HG03354 (cell line): ENCODE measurements around the gene SPNS1.

Experiments
- ATAC-seq: cut with Tn5 transposase; IDR thresholded peaks from one replicate; pipeline ENCODE4 v1.9.1; 2021; ENCODE audit warnings: mild to moderate bottlenecking; ENCODE audit not compliant: unreplicated experiment, poor library complexity, severe bottlenecking

The SPNS1 gene

GRCh38 chr16:29014561-29015069 is 40.0 kb downstream of the SPNS1 start:
- ATAC-seq = no peak

- no peak for ATAC-seq
Observed at GRCh38 chr16:29022196-29022595, 47.6 kb downstream of the SPNS1 start.

GRCh38 chr16:29023279-29024277 is 49.0 kb downstream of the SPNS1 start:
- ATAC-seq = no peak

- no peak for ATAC-seq
Observed at GRCh38 chr16:29024278-29024677, 49.7 kb downstream of the SPNS1 start.

- ATAC-seq = no peak
Observed at GRCh38 chr16:29025218-29025617, 50.6 kb downstream of the SPNS1 start.

- ATAC-seq = no peak
Observed at GRCh38 chr16:29025735-29026134, 51.2 kb downstream of the SPNS1 start.

GRCh38 chr16:29028457-29029167 is 54.0 kb downstream of the SPNS1 start:
- ATAC-seq = no peak

GRCh38 chr16:29029168-29029994 is 54.8 kb downstream of the SPNS1 start:
- no peak for ATAC-seq

GRCh38 chr16:29030086-29030840 is 55.7 kb downstream of the SPNS1 start:
- ATAC-seq = no peak
